H9 (cell line): ENCODE measurements around the gene CHST2. TPM values are rescaled to one million over a fixed set of nuclear protein-coding genes. Genes with fewer than 3 reads are reported as not detected.

ENCODE experiments used
- DNase-seq: peaks from one replicate; pipeline ENCODE4 v3.0.0-alpha.2; 2017
- H2AFZ ChIP-seq: one replicate; pipeline ENCODE4 v1.6.1; 2013; ENCODE audit warnings: mild to moderate bottlenecking, low read length, control low read depth, moderate library complexity
- H2AK5ac ChIP-seq: 2 replicates; pipeline ENCODE4 v1.6.1; 2013; ENCODE audit warnings: low read length, control low read depth, mixed read lengths; ENCODE audit not compliant: insufficient read length
- H2BK120ac ChIP-seq: one replicate; pipeline ENCODE4 v1.6.1; 2013; ENCODE audit warnings: low read depth, mild to moderate bottlenecking, low read length, control low read depth, inconsistent platforms; ENCODE audit not compliant: poor library complexity, severe bottlenecking
- H2BK12ac ChIP-seq: 2 replicates; pipeline ENCODE4 v1.6.1; 2013; ENCODE audit warnings: low read length, control low read depth, mixed read lengths, low read depth; ENCODE audit not compliant: insufficient read length
- H2BK15ac ChIP-seq: 2 replicates; pipeline ENCODE4 v1.6.1; 2013; ENCODE audit warnings: low read depth, low read length, control low read depth
- H2BK20ac ChIP-seq: one replicate; pipeline ENCODE4 v1.6.1; 2013; ENCODE audit warnings: low read depth, mild to moderate bottlenecking, low read length, control low read depth, inconsistent platforms; ENCODE audit not compliant: poor library complexity, severe bottlenecking
- H2BK5ac ChIP-seq: 2 replicates; pipeline ENCODE4 v1.6.1; 2013; ENCODE audit warnings: low read length, control low read depth, mixed read lengths; ENCODE audit not compliant: insufficient read length
- H3K14ac ChIP-seq: 2 replicates; pipeline ENCODE4 v1.6.1; 2013; ENCODE audit warnings: low read length, control low read depth; ENCODE audit not compliant: insufficient read depth
- H3K18ac ChIP-seq: 2 replicates; pipeline ENCODE4 v1.6.1; 2013; ENCODE audit warnings: low read depth, mild to moderate bottlenecking, mixed read lengths, low read length, control low read depth; ENCODE audit not compliant: insufficient read length
- H3K23ac ChIP-seq: 2 replicates; pipeline ENCODE4 v1.6.1; 2013; ENCODE audit warnings: low read length, control low read depth, mixed read lengths, low read depth; ENCODE audit not compliant: insufficient read length
- H3K23me2 ChIP-seq: 2 replicates; pipeline ENCODE4 v1.6.1; 2013; ENCODE audit warnings: low read depth, mild to moderate bottlenecking, mixed read lengths, low read length, control low read depth; ENCODE audit not compliant: insufficient read length, poor library complexity, severe bottlenecking
- H3K27ac ChIP-seq: 2 replicates; pipeline ENCODE4 v1.5.1; 2013; ENCODE audit warnings: low read length, control low read depth, mixed read lengths, low read depth; ENCODE audit not compliant: insufficient read length
- H3K27me3 ChIP-seq: 2 replicates; pipeline ENCODE4 v1.6.1; 2013; ENCODE audit warnings: low read length, control low read depth, inconsistent platforms; ENCODE audit not compliant: insufficient read depth
- H3K4ac ChIP-seq: 2 replicates; pipeline ENCODE4 v1.6.1; 2013; ENCODE audit warnings: low read depth, mild to moderate bottlenecking, control low read depth, inconsistent platforms, low read length, moderate library complexity
- H3K4me1 ChIP-seq: 2 replicates; pipeline ENCODE4 v1.6.1; 2013; ENCODE audit warnings: low read length, control low read depth, inconsistent platforms; ENCODE audit not compliant: insufficient read depth
- H3K4me2 ChIP-seq: 2 replicates; pipeline ENCODE4 v1.6.1; 2013; ENCODE audit warnings: low read length, control low read depth, mixed read lengths; ENCODE audit not compliant: insufficient read length, insufficient read depth
- H3K56ac ChIP-seq: 2 replicates; pipeline ENCODE4 v1.6.1; 2013; ENCODE audit warnings: low read depth, mild to moderate bottlenecking, mixed read lengths, low read length, control low read depth; ENCODE audit not compliant: insufficient read length
- H3K79me1 ChIP-seq: 2 replicates; pipeline ENCODE4 v1.6.1; 2013; ENCODE audit warnings: low read depth, mild to moderate bottlenecking, moderate library complexity, low read length, control low read depth, inconsistent platforms; ENCODE audit not compliant: insufficient read depth, poor library complexity, severe bottlenecking
- H3K79me2 ChIP-seq: 2 replicates; pipeline ENCODE4 v1.6.1; 2013; ENCODE audit warnings: low read length, control low read depth, inconsistent platforms; ENCODE audit not compliant: insufficient read depth
- H3K9ac ChIP-seq: 2 replicates; pipeline ENCODE4 v1.6.1; 2013; ENCODE audit warnings: low read length, control low read depth, mixed read lengths; ENCODE audit not compliant: insufficient read length; ENCODE audit errors: extremely low read depth
- H3K9me3 ChIP-seq: one replicate; pipeline ENCODE4 v1.6.1; 2013; ENCODE audit warnings: low read depth, low read length, inconsistent platforms; ENCODE audit not compliant: control insufficient read depth
- H3T11ph ChIP-seq: one replicate; pipeline ENCODE4 v1.6.1; 2013; ENCODE audit warnings: mild to moderate bottlenecking, low read length, control low read depth, inconsistent platforms
- H4K20me1 ChIP-seq: one replicate; pipeline ENCODE4 v1.6.1; 2013; ENCODE audit not compliant: control insufficient read depth, insufficient read length, insufficient read depth
- H4K5ac ChIP-seq: 2 replicates; pipeline ENCODE4 v1.6.1; 2013; ENCODE audit warnings: low read depth, mild to moderate bottlenecking, mixed read lengths, low read length, control low read depth; ENCODE audit not compliant: insufficient read length
- H4K8ac ChIP-seq: replicated peaks from 2 replicates; pipeline ENCODE4 v1.6.1; 2013; ENCODE audit warnings: low read length, control low read depth, mixed read lengths, low read depth; ENCODE audit not compliant: insufficient read length
- H4K91ac ChIP-seq: 2 replicates; pipeline ENCODE4 v1.6.1; 2013; ENCODE audit warnings: low read depth, mild to moderate bottlenecking, moderate library complexity, mixed read lengths, low read length, control low read depth; ENCODE audit not compliant: insufficient read length
- H3K27ac Mint-ChIP-seq, 3 experiments: 2 replicates in 2 of 3; 3 replicates in 1 of 3; pipeline ENCODE4 v1.8.0; 2020 to 2021; ENCODE audit warnings: mixed read lengths in 3 of 3, mild to moderate bottlenecking in 1 of 3, moderate library complexity in 1 of 3
- H3K27me3 Mint-ChIP-seq: 2 replicates; pipeline ENCODE4 v1.8.0; 2021; ENCODE audit warnings: low read depth, mild to moderate bottlenecking, moderate library complexity, mixed read lengths
- H3K36me3 Mint-ChIP-seq, 3 experiments: 2 replicates in 2 of 3; 3 replicates in 1 of 3; pipeline ENCODE4 v1.8.0; 2020 to 2021; ENCODE audit warnings: low read depth in 3 of 3, mixed read lengths in 3 of 3; ENCODE audit not compliant: insufficient read depth in 1 of 3
- H3K4me1 Mint-ChIP-seq, 2 experiments: 2 replicates each; pipeline ENCODE4 v1.8.0; 2020; ENCODE audit warnings: mixed read lengths in 2 of 2
- H3K4me3 Mint-ChIP-seq, 2 experiments: 2 replicates in 1 of 2; 3 replicates in 1 of 2; pipeline ENCODE4 v1.8.0; 2020 to 2021; ENCODE audit warnings: mild to moderate bottlenecking in 2 of 2, mixed read lengths in 2 of 2, moderate library complexity in 1 of 2
- H3K9me3 Mint-ChIP-seq, 2 experiments: 2 replicates in 1 of 2; 3 replicates in 1 of 2; pipeline ENCODE4 v1.8.0; 2020; ENCODE audit warnings: mild to moderate bottlenecking in 2 of 2, mixed read lengths in 2 of 2, moderate library complexity in 1 of 2
- WGBS: extraction: QIAGEN DNeasy Blood & Tissue Kit; methylation state at CpG from one replicate; pipeline ENCODE4 v1.1.7; 2013; ENCODE audit warnings: missing lambda C conversion rate, low lambda C conversion rate, mixed read lengths; ENCODE audit not compliant: insufficient read length; ENCODE audit errors: extremely low coverage; 5-methylcytosine and 5-hydroxymethylcytosine counted together
- total RNA-seq: library from RNA; stranded (reverse); gene quantifications from 2 replicates; pipeline ENCODE4 v1.2.1, GENCODE V29; 2021
- TF ChIP-seq, protein P1 (sequence below): fragments of 200-600 bp; sonication (generic); conservative IDR thresholded peaks from 3 replicates; pipeline ENCODE4 v1.8.0; 2021; ENCODE audit warnings: antibody characterized with exemption, mild to moderate bottlenecking

The CHST2 gene
- total RNA-seq, 1 experiment from 2014 or later, result 5.8 TPM

DNA sequence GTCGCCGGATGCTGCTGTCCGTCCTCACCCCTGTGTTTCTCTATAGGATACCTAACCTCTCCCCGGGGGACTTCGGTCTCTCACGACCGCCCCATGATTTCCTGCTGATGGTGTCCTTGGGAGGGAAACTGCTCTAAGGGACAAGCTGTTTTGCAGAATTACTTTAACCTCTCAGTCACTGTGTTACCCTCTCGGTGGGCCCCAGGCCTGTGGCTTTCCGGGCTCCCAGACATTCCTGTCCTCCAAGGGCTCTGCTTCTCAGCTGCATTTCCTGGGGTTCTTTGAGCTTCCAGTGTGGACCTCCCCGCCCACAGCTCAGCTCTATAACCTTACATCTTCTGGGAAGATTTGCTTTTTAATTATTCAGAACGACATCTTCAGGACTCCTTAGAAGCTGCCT, 40.9 kb downstream of the CHST2 start:
- Histone ChIP-seq H3K9me3 (no peaks in the 10 kb centered on the region), H2AFZ (no peak overlapping the region), H3K4ac (no peak overlapping the region), H2AK5ac (no peak overlapping the region), H3K18ac (no peak overlapping the region), H3K27ac (no peak overlapping the region), H2BK5ac (no peak overlapping the region), H2BK15ac (no peak overlapping the region), H4K8ac (no peak overlapping the region), H3K9ac (no peak overlapping the region), H3K14ac (no peak overlapping the region), H2BK12ac (no peak overlapping the region), H2BK20ac (no peak overlapping the region), H3K79me2 (no peaks in the 10 kb centered on the region), H3K23ac (no peak overlapping the region), H3K23me2 (no peaks in the 10 kb centered on the region), H3K27me3 (no peaks in the 10 kb centered on the region), H3K56ac (no peak overlapping the region), H3T11ph (no peak overlapping the region), H4K20me1 (no peaks in the 10 kb centered on the region), H3K79me1 (no peaks in the 10 kb centered on the region), H3K4me1 (no peaks in the 10 kb centered on the region), H4K91ac (no peak overlapping the region), H4K5ac (no peak overlapping the region), H3K4me2 (no peak overlapping the region), H2BK120ac (no peak overlapping the region)
- no CpG with 5 or more reads among the region's 11 CpGs for WGBS
- DNase-seq, result no peak
- Mint-ChIP-seq H3K27me3 (no peaks in the 10 kb centered on the region), H3K36me3 (no peaks in the 10 kb centered on the region), H3K4me1 (peaks cover 10 to 14% of the 10 kb centered on the region in 2 experiments), H3K27ac (peak overlapping the region in 2 of 3 experiments; percentile 69 to 72; a peak in 4 of 7 replicates), H3K4me3 (no peak overlapping the region), H3K9me3 (no peaks in the 10 kb centered on the region)
- TF ChIP-seq, protein P1, sequence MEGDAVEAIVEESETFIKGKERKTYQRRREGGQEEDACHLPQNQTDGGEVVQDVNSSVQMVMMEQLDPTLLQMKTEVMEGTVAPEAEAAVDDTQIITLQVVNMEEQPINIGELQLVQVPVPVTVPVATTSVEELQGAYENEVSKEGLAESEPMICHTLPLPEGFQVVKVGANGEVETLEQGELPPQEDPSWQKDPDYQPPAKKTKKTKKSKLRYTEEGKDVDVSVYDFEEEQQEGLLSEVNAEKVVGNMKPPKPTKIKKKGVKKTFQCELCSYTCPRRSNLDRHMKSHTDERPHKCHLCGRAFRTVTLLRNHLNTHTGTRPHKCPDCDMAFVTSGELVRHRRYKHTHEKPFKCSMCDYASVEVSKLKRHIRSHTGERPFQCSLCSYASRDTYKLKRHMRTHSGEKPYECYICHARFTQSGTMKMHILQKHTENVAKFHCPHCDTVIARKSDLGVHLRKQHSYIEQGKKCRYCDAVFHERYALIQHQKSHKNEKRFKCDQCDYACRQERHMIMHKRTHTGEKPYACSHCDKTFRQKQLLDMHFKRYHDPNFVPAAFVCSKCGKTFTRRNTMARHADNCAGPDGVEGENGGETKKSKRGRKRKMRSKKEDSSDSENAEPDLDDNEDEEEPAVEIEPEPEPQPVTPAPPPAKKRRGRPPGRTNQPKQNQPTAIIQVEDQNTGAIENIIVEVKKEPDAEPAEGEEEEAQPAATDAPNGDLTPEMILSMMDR, result no peak
